ENCODE results near the gene SHFL. TPM values are rescaled to one million over a fixed set of nuclear protein-coding genes. Genes with fewer than 3 reads are reported as not detected.

SHFL gene
- total RNA-seq, 6 donors from 2014 or later: 28.9 to 95.3 (median 39.0) TPM

DNA sequence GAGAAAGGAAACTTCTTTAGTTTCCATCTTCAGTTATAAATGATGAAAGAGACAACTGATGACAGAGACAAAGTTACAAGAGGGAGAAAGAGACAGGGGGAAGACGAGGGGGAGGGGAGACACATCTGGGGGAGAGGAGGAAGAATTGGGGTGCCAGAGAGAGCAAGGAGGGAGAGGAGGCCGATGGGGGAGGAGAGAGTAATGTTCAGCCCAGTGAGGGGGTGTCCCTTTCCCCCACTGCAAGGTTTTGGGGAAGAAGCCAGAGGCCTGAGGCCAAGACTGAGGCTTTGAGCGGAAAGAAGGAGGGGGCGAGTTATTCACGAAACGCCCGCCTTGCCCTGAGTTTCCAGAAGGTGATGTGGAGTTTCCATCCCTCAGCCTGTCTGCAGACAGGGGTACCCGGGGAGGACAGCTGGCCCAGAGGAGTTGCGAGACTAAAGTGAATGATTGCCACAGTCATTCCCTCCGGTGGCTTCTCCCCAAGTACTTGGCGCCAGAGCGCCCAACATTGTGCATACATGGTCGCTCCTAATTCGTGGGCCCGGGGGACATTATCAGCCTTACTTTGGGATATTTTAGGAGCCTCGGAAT lies 19.5 kb downstream of the SHFL start:
- peak overlapping the region in 3 of 4 donors; percentile 68 to 80 (median 75) for H3K4me3 ChIP-seq

DNA sequence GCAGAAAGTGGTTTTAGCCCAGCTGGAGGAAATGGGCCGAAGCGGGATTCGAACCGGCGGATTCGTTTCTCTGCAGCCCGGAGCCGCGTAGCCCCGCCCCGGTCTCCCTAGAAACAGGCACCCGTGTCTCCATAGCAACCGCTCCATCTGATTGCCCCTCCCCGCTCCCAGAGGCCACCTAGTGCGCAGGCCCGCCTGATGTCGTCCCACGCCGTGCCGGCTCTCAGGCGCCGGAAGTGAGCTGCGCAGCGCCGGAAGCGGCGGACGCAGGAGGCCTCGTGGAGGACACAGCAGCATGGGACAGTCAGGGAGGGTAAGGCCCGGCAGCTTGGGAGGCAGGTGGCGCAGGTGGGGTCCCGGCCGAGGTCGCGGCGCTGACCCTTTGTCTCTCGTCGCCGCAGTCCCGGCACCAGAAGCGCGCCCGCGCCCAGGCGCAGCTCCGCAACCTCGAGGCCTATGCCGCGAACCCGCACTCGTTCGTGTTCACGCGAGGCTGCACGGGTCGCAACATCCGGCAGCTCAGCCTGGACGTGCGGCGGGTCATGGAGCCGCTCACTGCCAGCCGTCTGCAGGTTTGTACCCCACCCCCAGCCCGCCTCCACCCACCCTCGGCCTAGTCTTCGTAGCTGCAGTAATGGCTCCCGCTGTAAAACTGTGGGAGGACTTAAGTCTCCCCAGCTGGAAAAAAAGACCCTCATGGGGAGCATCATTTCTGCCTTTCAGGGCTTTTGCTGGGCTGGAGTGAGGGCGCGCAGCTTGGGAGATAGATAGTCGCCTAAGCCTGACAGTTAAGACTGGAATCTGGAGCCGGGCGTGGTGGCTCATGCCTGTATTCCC lies 20.2 kb downstream of the SHFL start, which contains the start of gene PPAN:
TSS of gene PPAN (plus strand) at position 263 of the 837 bp plus-strand sequence. CDS start at position 296, 33 bp downstream.
- peak; percentile 96 to 99 for ATAC-seq (ENCODE audit: low FRiP score in 2 of 2)
- Histone ChIP-seq H3K36me3 (peaks cover 14 to 41% (median 39%) of the 10 kb centered on the region in 4 donors), H3K4me3 (peak within 1 kb of the TSS; percentile 68 to 93 (median 78)), H3K4me1 (peaks cover 15 to 32% (median 25%) of the 10 kb centered on the region in 4 donors), H3K27me3 (no peaks in the 10 kb centered on the region), H3K27ac (peak within 1 kb of the TSS; percentile 70 to 82 (median 76)), H3K9me3 (no peaks in the 10 kb centered on the region)
- peak; percentile 98 to 99 for DNase-seq
- peak in 2 of 4 donors; percentile 71 to 81 for TF ChIP-seq POLR2A (IDR thresholded peaks at IDR 0.05)
- TF ChIP-seq, protein P1, sequence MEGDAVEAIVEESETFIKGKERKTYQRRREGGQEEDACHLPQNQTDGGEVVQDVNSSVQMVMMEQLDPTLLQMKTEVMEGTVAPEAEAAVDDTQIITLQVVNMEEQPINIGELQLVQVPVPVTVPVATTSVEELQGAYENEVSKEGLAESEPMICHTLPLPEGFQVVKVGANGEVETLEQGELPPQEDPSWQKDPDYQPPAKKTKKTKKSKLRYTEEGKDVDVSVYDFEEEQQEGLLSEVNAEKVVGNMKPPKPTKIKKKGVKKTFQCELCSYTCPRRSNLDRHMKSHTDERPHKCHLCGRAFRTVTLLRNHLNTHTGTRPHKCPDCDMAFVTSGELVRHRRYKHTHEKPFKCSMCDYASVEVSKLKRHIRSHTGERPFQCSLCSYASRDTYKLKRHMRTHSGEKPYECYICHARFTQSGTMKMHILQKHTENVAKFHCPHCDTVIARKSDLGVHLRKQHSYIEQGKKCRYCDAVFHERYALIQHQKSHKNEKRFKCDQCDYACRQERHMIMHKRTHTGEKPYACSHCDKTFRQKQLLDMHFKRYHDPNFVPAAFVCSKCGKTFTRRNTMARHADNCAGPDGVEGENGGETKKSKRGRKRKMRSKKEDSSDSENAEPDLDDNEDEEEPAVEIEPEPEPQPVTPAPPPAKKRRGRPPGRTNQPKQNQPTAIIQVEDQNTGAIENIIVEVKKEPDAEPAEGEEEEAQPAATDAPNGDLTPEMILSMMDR (IDR thresholded peaks at IDR 0.05): peak in 1 of 6 experiments; percentile 48
- peak; percentile 86 to 90 for TF ChIP-seq POLR2AphosphoS5 (IDR thresholded peaks at IDR 0.05)
- TF ChIP-seq EP300 (IDR thresholded peaks at IDR 0.05): no peak
- 1 to 2% methylated on average over 20 to 66 of the region's 71 CpGs for WGBS, 2 donors

More for the DNA sequence above, 19.5 kb downstream of the SHFL start:
- peaks cover 15 to 32% (median 22%) of the 10 kb centered on the region in 4 donors for H3K4me1 ChIP-seq
- no peak for DNase-seq
- TF ChIP-seq, protein P1 (IDR thresholded peaks at IDR 0.05): no peak
- TF ChIP-seq POLR2A (IDR thresholded peaks at IDR 0.05) (no peak), POLR2AphosphoS5 (IDR thresholded peaks at IDR 0.05) (no peak), EP300 (IDR thresholded peaks at IDR 0.05) (no peak)
- ATAC-seq (ENCODE audit: low FRiP score in 2 of 2): no peak
- peak overlapping the region in 3 of 4 donors; percentile 70 to 79 (median 74) for H3K27ac ChIP-seq
- H3K9me3 ChIP-seq: no peaks in the 10 kb centered on the region
- H3K27me3 ChIP-seq: no peaks in the 10 kb centered on the region
- WGBS, 2 donors: 42% methylated on average over 16 of the region's 16 CpGs
- H3K36me3 ChIP-seq: peaks cover 14 to 34% (median 32%) of the 10 kb centered on the region in 4 donors

DNA sequence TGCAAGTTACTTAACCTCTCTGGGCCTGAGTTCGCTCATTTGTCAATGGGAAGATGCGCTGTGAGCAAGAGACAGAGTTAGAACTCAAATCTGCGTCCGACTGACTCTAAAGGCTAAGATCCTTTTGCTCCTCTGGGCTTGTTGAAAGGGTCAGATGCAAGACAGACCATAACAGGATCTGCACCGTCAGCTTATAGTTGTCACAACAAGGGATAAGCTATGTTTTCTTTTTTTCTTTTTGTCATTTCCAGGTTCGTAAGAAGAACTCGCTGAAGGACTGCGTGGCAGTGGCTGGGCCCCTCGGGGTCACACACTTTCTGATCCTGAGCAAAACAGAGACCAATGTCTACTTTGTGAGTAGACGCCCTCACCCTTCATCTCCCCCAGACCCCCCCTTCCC lies 21.1 kb downstream of the SHFL start:
- H3K4me1 ChIP-seq: peaks cover 15 to 40% (median 27%) of the 10 kb centered on the region in 4 donors
- peak overlapping the region in 1 of 4 donors; percentile 74 for H3K27ac ChIP-seq
- no peak for ATAC-seq (ENCODE audit: low FRiP score in 2 of 2)
- TF ChIP-seq POLR2A (IDR thresholded peaks at IDR 0.05) (no peak), POLR2AphosphoS5 (IDR thresholded peaks at IDR 0.05) (no peak), EP300 (IDR thresholded peaks at IDR 0.05) (no peak)
- TF ChIP-seq, protein P1 (IDR thresholded peaks at IDR 0.05): no peak
- H3K36me3 ChIP-seq: peaks cover 14 to 44% (median 42%) of the 10 kb centered on the region in 4 donors
- DNase-seq: no peak
- WGBS, 2 donors: 81 to 93% methylated on average over 10 of the region's 10 CpGs
- H3K4me3 ChIP-seq: peak overlapping the region in 3 of 4 donors; percentile 68 to 80 (median 75)
- no peaks in the 10 kb centered on the region for H3K27me3 ChIP-seq
- H3K9me3 ChIP-seq: no peaks in the 10 kb centered on the region

DNA sequence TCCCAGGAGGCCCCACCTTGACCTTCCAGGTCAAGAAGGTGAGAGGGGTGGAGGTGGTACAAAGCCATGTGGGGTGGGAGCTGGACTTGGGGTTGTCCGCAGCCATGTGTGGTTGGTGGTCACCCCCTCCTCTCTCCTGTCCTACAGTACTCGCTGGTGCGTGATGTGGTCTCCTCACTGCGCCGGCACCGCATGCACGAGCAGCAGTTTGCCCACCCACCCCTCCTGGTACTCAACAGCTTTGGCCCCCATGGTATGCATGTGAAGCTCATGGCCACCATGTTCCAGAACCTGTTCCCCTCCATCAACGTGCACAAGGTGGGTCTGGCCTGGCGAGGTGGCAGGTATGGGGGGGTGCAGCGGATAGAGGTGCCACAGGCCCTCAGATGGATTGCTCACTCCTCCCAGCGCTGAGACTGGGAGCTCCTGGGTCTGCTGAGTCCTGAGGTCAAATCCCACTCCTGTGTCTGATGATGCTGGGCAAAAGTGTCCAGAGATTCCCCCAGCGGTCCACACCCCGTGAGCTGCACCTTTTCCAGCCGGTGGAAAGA lies 21.8 kb downstream of the SHFL start:
- H3K4me1 ChIP-seq: peaks cover 18 to 43% (median 27%) of the 10 kb centered on the region in 4 donors
- TF ChIP-seq POLR2A (IDR thresholded peaks at IDR 0.05) (no peak), EP300 (IDR thresholded peaks at IDR 0.05) (no peak), POLR2AphosphoS5 (IDR thresholded peaks at IDR 0.05) (no peak)
- TF ChIP-seq, protein P1 (IDR thresholded peaks at IDR 0.05): no peak

More for the DNA sequence above, 21.8 kb downstream of the SHFL start:
- Histone ChIP-seq H3K4me3 (no peak overlapping the region), H3K36me3 (peaks cover 14 to 44% (median 42%) of the 10 kb centered on the region in 4 donors), H3K9me3 (no peaks in the 10 kb centered on the region), H3K27ac (no peak overlapping the region), H3K27me3 (no peaks in the 10 kb centered on the region)
- ATAC-seq (ENCODE audit: low FRiP score in 2 of 2): no peak
- DNase-seq: no peak
- WGBS, 2 donors: 95 to 97% methylated on average over 9 to 11 of the region's 14 CpGs
